Testis (tissue), 2 donors: ENCODE measurements around the gene FKBP9.
"Not testable (repeated sequence)": the region's sequence is repeated elsewhere in the genome, so short reads cannot be mapped to it uniquely, and the experiment has no call there.

ENCODE experiments used
- CTCF ChIP-seq, 3 experiments: fragments of 450-650 bp in 2 of 3; fragments of 200-600 bp in 1 of 3; sonication (generic) in 1 of 3; IDR thresholded peaks; one replicate each; pipeline ENCODE4 v1.5.1; 2016 to 2019; ENCODE audit warnings: antibody characterized with exemption in 3 of 3, mild to moderate bottlenecking in 2 of 3, moderate library complexity in 1 of 3
- POLR2A ChIP-seq: fragments of 450-650 bp; IDR thresholded peaks from one replicate; pipeline ENCODE4 v1.6.1; 2017; ENCODE audit warnings: antibody characterized with exemption, mild to moderate bottlenecking, moderate library complexity

GRCh38 chr7:33005193-33005592 lies 48.0 kb downstream of the FKBP9 start:
- not testable (repeated sequence) for TF ChIP-seq CTCF (IDR thresholded peaks at IDR 0.05); POLR2A
